HepG2 (cell line): ENCODE data around the gene THOC6. TPM values are rescaled to one million over a fixed set of nuclear protein-coding genes. Genes with fewer than 3 reads are reported as not detected.

Experiments used
- ARNT ChIP-seq: fragments of 450-650 bp; IDR thresholded peaks from 2 replicates; pipeline ENCODE4 v1.6.1; 2017
- ASH2L ChIP-seq: fragments of 300-600, 200-600 bp; sonication (generic); IDR thresholded peaks from 2 replicates; pipeline ENCODE4 v1.7.0; 2017; ENCODE audit warnings: low read depth, mild to moderate bottlenecking, moderate library complexity, mixed read lengths, low read length; ENCODE audit not compliant: insufficient read length
- BRD4 ChIP-seq: sonication (generic); formaldehyde crosslinking; IDR thresholded peaks from 2 replicates; pipeline ENCODE4 v1.4.0; 2020; ENCODE audit warnings: missing genetic modification reagents
- CREBL2 ChIP-seq: sonication (generic); formaldehyde crosslinking; IDR thresholded peaks from 2 replicates; pipeline ENCODE4 v1.8.1; 2023; ENCODE audit warnings: missing genetic modification reagents, mild to moderate bottlenecking, borderline replicate concordance
- ETV5 ChIP-seq: IDR thresholded peaks from 2 replicates; pipeline ENCODE4 v1.6.1; 2018; ENCODE audit warnings: missing biosample characterization, missing genetic modification reagents, inconsistent platforms, borderline replicate concordance
- HOXA3 ChIP-seq: sonication (generic); formaldehyde crosslinking; IDR thresholded peaks from 2 replicates; pipeline ENCODE4 v1.5.0; 2020; ENCODE audit warnings: missing genetic modification reagents
- KAT7 ChIP-seq: IDR thresholded peaks from 2 replicates; pipeline ENCODE4 v1.6.1; 2018; ENCODE audit warnings: borderline replicate concordance, missing compliant biosample characterization
- KLF15 ChIP-seq: sonication (generic); formaldehyde crosslinking; IDR thresholded peaks from 2 replicates; pipeline ENCODE4 v1.8.1; 2023; ENCODE audit warnings: borderline replicate concordance, mild to moderate bottlenecking, inconsistent platforms, missing genetic modification reagents, mixed read lengths
- MLX ChIP-seq: IDR thresholded peaks from 2 replicates; pipeline ENCODE4 v1.6.1; 2016
- MYNN ChIP-seq: sonication (generic); formaldehyde crosslinking; IDR thresholded peaks from 2 replicates; pipeline ENCODE4 v1.4.0; 2020; ENCODE audit warnings: mild to moderate bottlenecking, low read depth, missing genetic modification reagents
- NFRKB ChIP-seq: fragments of 450-650 bp; IDR thresholded peaks from 2 replicates; pipeline ENCODE4 v1.6.1; 2017
- NR2C2 ChIP-seq: sonication (generic); formaldehyde crosslinking; IDR thresholded peaks from 2 replicates; pipeline ENCODE4 v1.4.0; 2020; ENCODE audit warnings: missing genetic modification reagents, mild to moderate bottlenecking, moderate library complexity, borderline replicate concordance
- PATZ1 ChIP-seq: sonication (generic); formaldehyde crosslinking; IDR thresholded peaks from 2 replicates; pipeline ENCODE4 v1.4.0; 2020; ENCODE audit warnings: missing genetic modification reagents
- POLR2AphosphoS5 ChIP-seq: IDR thresholded peaks from 2 replicates; pipeline ENCODE4 v1.6.1; 2012; ENCODE audit warnings: low read depth, low read length
- SNAPC2 ChIP-seq: sonication (generic); formaldehyde crosslinking; IDR thresholded peaks from 2 replicates; pipeline ENCODE4 v1.8.1; 2022; ENCODE audit warnings: mild to moderate bottlenecking, missing genetic modification reagents
- SOX6 ChIP-seq, 2 experiments: fragments of 450-650 bp in 1 of 2; sonication (generic) in 1 of 2; formaldehyde crosslinking in 1 of 2; IDR thresholded peaks; 2 replicates each; pipeline versions ENCODE4 v1.4.0 to v1.6.1; 2017 to 2020; ENCODE audit warnings: antibody characterized with exemption in 1 of 2, mild to moderate bottlenecking in 1 of 2, missing genetic modification reagents in 1 of 2
- SUZ12 ChIP-seq: fragments of 150-350 bp; IDR thresholded peaks from 2 replicates; pipeline ENCODE4 v1.6.1; 2014; ENCODE audit warnings: low read depth, low read length
- TBX3 ChIP-seq: fragments of 450-650 bp; IDR thresholded peaks from 2 replicates; pipeline ENCODE4 v1.6.1; 2017; ENCODE audit warnings: antibody characterized with exemption, mild to moderate bottlenecking, inconsistent platforms, borderline replicate concordance
- ZBTB20 ChIP-seq: sonication (generic); formaldehyde crosslinking; IDR thresholded peaks from 2 replicates; pipeline ENCODE4 v1.8.1; 2023; ENCODE audit warnings: missing genetic modification reagents, low read depth, mild to moderate bottlenecking, borderline replicate concordance
- ZEB1 ChIP-seq: IDR thresholded peaks from 2 replicates; pipeline ENCODE4 v1.6.1; 2012; ENCODE audit warnings: mild to moderate bottlenecking, low read depth, inconsistent platforms; ENCODE audit not compliant: insufficient replicate concordance
- ZFP36 ChIP-seq: fragments of 150-350 bp; IDR thresholded peaks from 2 replicates; pipeline ENCODE4 v1.6.1; 2018; ENCODE audit warnings: borderline replicate concordance, low read length, low read depth; ENCODE audit not compliant: partially characterized antibody
- ZMYM4 ChIP-seq: sonication (generic); formaldehyde crosslinking; IDR thresholded peaks from 2 replicates; pipeline ENCODE4 v1.8.1; 2023; ENCODE audit warnings: mild to moderate bottlenecking, missing genetic modification reagents
- ZNF180 ChIP-seq: sonication (generic); formaldehyde crosslinking; IDR thresholded peaks from 2 replicates; pipeline ENCODE4 v1.4.0; 2020; ENCODE audit warnings: low read depth, missing genetic modification reagents, borderline replicate concordance
- ZNF280D ChIP-seq: sonication (generic); formaldehyde crosslinking; IDR thresholded peaks from 2 replicates; pipeline ENCODE4 v1.5.1; 2020; ENCODE audit warnings: mild to moderate bottlenecking, missing genetic modification reagents
- ZNF530 ChIP-seq: sonication (generic); formaldehyde crosslinking; IDR thresholded peaks from 2 replicates; pipeline ENCODE4 v1.5.0; 2020; ENCODE audit warnings: low read depth, mild to moderate bottlenecking, missing genetic modification reagents
- polyA plus RNA-seq, 8 experiments: library from polyadenylated mRNA; depleted of rRNA in 3 of 8; stranded (reverse) in 7 of 8; unstranded in 1 of 8; fragments of >200 nt; fragmentation: Illumina TruSeq in 4 of 8; extraction: Trizol in 4 of 8; gene quantifications; 2 replicates each; pipeline versions ENCODE4 v1.2.1 to v1.2.3, GENCODE V29; 2011 to 2016; ENCODE audit warnings: low read depth in 4 of 8, missing spikeins in 1 of 8, mixed read lengths in 1 of 8; ENCODE audit not compliant: insufficient read depth in 1 of 8
- total RNA-seq, 5 experiments: library from RNA; depleted of rRNA; stranded (reverse); fragments of >200 nt; fragmentation: Illumina TruSeq; extraction: Trizol; gene quantifications; 2 replicates each; pipeline ENCODE4 v1.2.3, GENCODE V29; 2016; ENCODE audit warnings: low read depth in 1 of 5

The THOC6 gene
- total and polyA plus RNA-seq, 2 of the 13 experiments (the other 11 are each of a cell fraction or from before 2014, with no cell fraction given), result 32.1 to 37.0 TPM

- no peak for TF ChIP-seq ZNF280D (CRISPR knock-in tag)
- TF ChIP-seq ZBTB20 (CRISPR knock-in tag), result no peak
- no peak for TF ChIP-seq ZNF530 (CRISPR knock-in tag)
- TF ChIP-seq POLR2AphosphoS5, result no peak
- no peak for TF ChIP-seq SOX6 (IDR thresholded peaks at IDR 0.05)
- no peak for TF ChIP-seq SOX6 (CRISPR knock-in tag; IDR thresholded peaks at IDR 0.05)
- TF ChIP-seq SNAPC2 (CRISPR knock-in tag), result no peak
- no peak for TF ChIP-seq TBX3
- TF ChIP-seq NFRKB, result no peak
- TF ChIP-seq KAT7 (CRISPR knock-in tag), result peak; percentile 41; the same call in 1 of the 2 replicates
- peak; percentile 19; the same call in 1 of the 2 replicates for TF ChIP-seq MLX (CRISPR knock-in tag)
- no peak for TF ChIP-seq PATZ1 (CRISPR knock-in tag)
- no peak; the same call in 1 of the 2 replicates for TF ChIP-seq BRD4
- TF ChIP-seq MYNN (CRISPR knock-in tag), result no peak
- TF ChIP-seq CREBL2 (CRISPR knock-in tag), result no peak
- no peak for TF ChIP-seq KLF15 (CRISPR knock-in tag)
- TF ChIP-seq ZNF180 (CRISPR knock-in tag), result no peak
- no peak for TF ChIP-seq ZMYM4 (CRISPR knock-in tag)
- TF ChIP-seq HOXA3 (CRISPR knock-in tag), result peak; percentile 27; the same call in 1 of the 2 replicates
- no peak for TF ChIP-seq ZEB1
- no peak for TF ChIP-seq ETV5 (CRISPR knock-in tag)
- no peak for TF ChIP-seq ASH2L
- no peak for TF ChIP-seq ZFP36
- TF ChIP-seq NR2C2 (CRISPR knock-in tag), result no peak
- no peak for TF ChIP-seq ARNT
- no peak for TF ChIP-seq SUZ12
Observed at GRCh38 chr16:3065742-3066439, 42.1 kb downstream of the THOC6 start (continued).
